Retinal pigment epithelial cell (primary cell): Measurements from ENCODE around the gene GAB2.

ENCODE experiments used
- DNase-seq: peaks from one replicate; pipeline ENCODE4 v3.0.0-alpha.2; 2010; ENCODE audit warnings: low read depth
- H3K4me3 ChIP-seq: 2 replicates; pipeline ENCODE4 v1.5.1; 2011; ENCODE audit warnings: mild to moderate bottlenecking, low read length, control low read depth, moderate library complexity
- TF ChIP-seq, protein P1 (sequence below): conservative IDR thresholded peaks from 2 replicates; pipeline ENCODE4 v1.5.1; 2011; ENCODE audit warnings: low read depth, low read length, control low read depth, inconsistent platforms

GAB2 gene

GRCh38 chr11:78441956-78442355 lies 24.3 kb upstream of the GAB2 start:
- no peak overlapping the region for H3K4me3 ChIP-seq
- DNase-seq = no peak
- TF ChIP-seq, protein P1, sequence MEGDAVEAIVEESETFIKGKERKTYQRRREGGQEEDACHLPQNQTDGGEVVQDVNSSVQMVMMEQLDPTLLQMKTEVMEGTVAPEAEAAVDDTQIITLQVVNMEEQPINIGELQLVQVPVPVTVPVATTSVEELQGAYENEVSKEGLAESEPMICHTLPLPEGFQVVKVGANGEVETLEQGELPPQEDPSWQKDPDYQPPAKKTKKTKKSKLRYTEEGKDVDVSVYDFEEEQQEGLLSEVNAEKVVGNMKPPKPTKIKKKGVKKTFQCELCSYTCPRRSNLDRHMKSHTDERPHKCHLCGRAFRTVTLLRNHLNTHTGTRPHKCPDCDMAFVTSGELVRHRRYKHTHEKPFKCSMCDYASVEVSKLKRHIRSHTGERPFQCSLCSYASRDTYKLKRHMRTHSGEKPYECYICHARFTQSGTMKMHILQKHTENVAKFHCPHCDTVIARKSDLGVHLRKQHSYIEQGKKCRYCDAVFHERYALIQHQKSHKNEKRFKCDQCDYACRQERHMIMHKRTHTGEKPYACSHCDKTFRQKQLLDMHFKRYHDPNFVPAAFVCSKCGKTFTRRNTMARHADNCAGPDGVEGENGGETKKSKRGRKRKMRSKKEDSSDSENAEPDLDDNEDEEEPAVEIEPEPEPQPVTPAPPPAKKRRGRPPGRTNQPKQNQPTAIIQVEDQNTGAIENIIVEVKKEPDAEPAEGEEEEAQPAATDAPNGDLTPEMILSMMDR = no peak

DNA sequence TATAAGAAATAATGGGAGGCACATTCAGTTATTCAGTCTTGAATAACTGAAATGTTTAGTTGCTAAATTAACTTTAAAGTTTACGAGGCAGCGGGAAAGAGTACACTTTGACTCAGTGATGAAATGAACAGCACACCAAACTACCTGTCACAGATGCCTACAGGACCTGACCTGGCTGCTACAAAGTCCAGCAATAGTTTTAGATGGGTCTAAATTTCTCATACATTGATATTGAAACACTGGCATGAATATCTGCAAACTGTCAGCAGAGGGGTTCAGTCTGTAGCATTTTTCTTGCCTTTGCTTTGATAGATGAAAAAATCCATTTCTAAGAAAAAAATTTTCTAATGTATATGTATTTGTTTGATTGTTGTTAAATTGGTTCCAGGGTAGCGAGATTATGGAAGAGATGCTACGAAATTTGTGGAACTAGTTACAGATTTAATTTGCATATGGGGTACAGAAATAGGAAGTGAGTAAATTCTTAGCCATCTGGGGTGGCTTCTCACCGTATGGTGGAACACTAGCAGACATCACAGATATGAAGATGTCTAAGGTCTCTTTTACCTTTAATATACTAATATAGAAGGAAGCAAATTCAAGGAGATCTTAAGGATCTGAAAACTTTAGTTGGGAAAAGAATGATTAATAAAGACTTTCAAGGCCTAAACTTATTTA lies 20.8 kb upstream of the GAB2 start:
- H3K4me3 ChIP-seq = no peak overlapping the region
- TF ChIP-seq, protein P1 = no peak
- DNase-seq = no peak

- DNase-seq = no peak
- TF ChIP-seq, protein P1 = no peak
- H3K4me3 ChIP-seq = no peak overlapping the region
Observed at GRCh38 chr11:78432956-78433355, 15.3 kb upstream of the GAB2 start.

DNA sequence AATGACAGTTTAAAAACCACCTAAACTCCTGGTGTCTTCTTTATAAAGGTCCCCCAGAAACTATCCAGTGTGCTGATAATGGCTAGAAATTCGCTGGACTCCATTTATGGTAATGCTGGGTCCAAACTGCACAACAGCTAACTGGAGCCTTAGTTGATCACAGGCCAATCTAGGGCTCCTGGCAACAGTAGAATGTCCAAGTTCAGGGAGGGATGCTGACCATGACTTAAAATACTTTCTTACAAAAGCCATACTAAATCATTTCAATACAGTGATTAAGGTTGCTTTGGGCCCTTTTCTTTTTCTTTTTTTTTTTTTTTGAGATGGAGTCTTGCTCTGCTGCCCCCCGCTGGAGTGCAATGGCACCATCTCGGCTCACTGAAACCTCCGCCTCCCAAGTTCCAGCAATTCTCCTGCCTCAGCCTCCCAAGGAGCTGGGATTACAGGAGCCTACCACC lies 14.5 kb upstream of the GAB2 start:
- no peak overlapping the region for H3K4me3 ChIP-seq
- TF ChIP-seq, protein P1 = peak; percentile 55
- DNase-seq = no peak

DNA sequence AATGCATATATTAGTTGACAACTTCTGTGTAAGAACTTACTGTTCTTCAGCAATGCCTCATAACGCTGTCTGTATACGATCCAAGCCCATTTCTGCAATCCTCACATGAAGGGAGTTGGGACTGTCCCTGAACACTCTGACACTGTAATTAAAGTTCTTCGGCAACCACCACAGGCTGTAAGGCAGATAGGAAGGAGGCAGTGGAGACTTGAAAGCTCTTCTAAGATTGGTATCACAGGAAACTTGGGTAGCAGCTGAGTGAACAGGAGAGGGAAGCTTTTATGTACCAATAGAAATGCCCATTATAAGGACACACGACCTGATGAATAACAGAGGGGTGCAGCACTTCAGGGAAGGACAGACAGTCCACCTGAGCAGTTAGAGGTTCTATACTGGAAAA lies 12.0 kb upstream of the GAB2 start:
- no peak for DNase-seq
- no peak overlapping the region for H3K4me3 ChIP-seq

DNA sequence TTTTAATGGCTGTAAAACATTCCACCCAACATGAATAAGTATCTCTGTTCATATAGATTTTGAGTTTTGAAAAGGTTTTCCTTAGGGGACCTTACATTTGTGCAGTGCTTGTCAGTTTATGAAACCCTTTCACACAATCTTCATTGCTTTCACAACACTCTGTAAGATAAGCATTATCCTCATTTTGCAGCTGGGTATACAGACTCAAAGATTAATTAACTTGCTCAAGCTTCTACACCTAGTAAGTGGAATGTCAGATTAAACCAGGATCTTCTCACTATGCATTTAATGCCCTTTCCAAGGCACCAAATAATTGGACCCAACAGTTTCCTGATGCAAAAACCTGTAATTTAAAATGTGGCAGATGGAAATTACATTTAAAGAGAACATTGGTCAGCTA lies 11.6 kb upstream of the GAB2 start:
- no peak overlapping the region for H3K4me3 ChIP-seq
- DNase-seq = no peak
- TF ChIP-seq, protein P1 = no peak

More for the DNA sequence above, 12.0 kb upstream of the GAB2 start:
- TF ChIP-seq, protein P1 = no peak

GRCh38 chr11:78428773-78429172 lies 11.2 kb upstream of the GAB2 start:
- TF ChIP-seq, protein P1 = no peak
- no peak for DNase-seq
- H3K4me3 ChIP-seq = no peak overlapping the region
